D721Med (cell line): Measurements from ENCODE around the gene NF2.

ENCODE experiments used
- DNase-seq: peaks from one replicate; pipeline ENCODE4 v3.0.0; 2011; ENCODE audit warnings: low spot score; ENCODE audit not compliant: insufficient read length
- FAIRE-seq: peaks from 2 replicates; lab custom pipeline; 2011; peaks lifted over from hg19 to GRCh38; lab: Jason Lieb, UNC
- CTCF ChIP-seq: IDR thresholded peaks from 2 replicates; pipeline ENCODE4 v1.5.1; 2012; ENCODE audit warnings: mild to moderate bottlenecking, control low read depth; ENCODE audit not compliant: insufficient read depth; ENCODE audit errors: missing control alignments

Gene NF2

GRCh38 chr22:29707010-29707409 lies 103.6 kb downstream of the NF2 start:
- FAIRE-seq (no peak), DNase-seq (no peak)
- TF ChIP-seq CTCF = no peak

GRCh38 chr22:29707471-29707870 lies 104.0 kb downstream of the NF2 start:
- DNase-seq = no peak
- no peak for TF ChIP-seq CTCF
- FAIRE-seq = no peak

- no peak for FAIRE-seq
- no peak for DNase-seq
- no peak for TF ChIP-seq CTCF
These were observed 106.8 kb downstream of the NF2 start for GRCh38 chr22:29710193-29710592.

- DNase-seq = no peak
- no peak for FAIRE-seq
- no peak for TF ChIP-seq CTCF
These were observed 107.6 kb downstream of the NF2 start for GRCh38 chr22:29710922-29711593.

- TF ChIP-seq CTCF = no peak
- DNase-seq (no peak), FAIRE-seq (no peak)
These were observed 108.7 kb downstream of the NF2 start for GRCh38 chr22:29712119-29712518.

- DNase-seq (no peak), FAIRE-seq (no peak)
- no peak for TF ChIP-seq CTCF
These were observed 109.8 kb downstream of the NF2 start for GRCh38 chr22:29713156-29713727.

GRCh38 chr22:29715240-29715639 lies 111.8 kb downstream of the NF2 start:
- no peak for FAIRE-seq
- no peak for DNase-seq

More at GRCh38 chr22:29715240-29715639, 111.8 kb downstream of the NF2 start:
- TF ChIP-seq CTCF = no peak
